G401 (cell line): ENCODE results near the gene GNL1. TPM values are rescaled to one million over a fixed set of nuclear protein-coding genes. Genes with fewer than 3 reads are reported as not detected.
A peak's percentile ranks its signal among the peaks of the same experiment; 100 is the strongest.
"Not testable (repeated sequence)": the region's sequence is repeated elsewhere in the genome, so short reads cannot be mapped to it uniquely, and the experiment has no call there.

Source experiments
- DNase-seq: peaks from one replicate; pipeline ENCODE4 v3.0.0-alpha.2; 2015; ENCODE audit warnings: low spot score
- in situ Hi-C: cut with HindIII; loops from 2 replicates; pipeline ENCODE4 v1.10.0; 2016; ENCODE audit warnings: low sequenced_read_pairs, mixed read lengths
- total RNA-seq: library from RNA; depleted of rRNA; stranded (reverse); fragments of >200 nt; shearing (Covaris generic); gene quantifications from 2 replicates; pipeline ENCODE4 v1.2.3, GENCODE V29; 2014

GNL1 gene
- total RNA-seq, 1 experiment from 2014 or later, result 102 TPM

- in situ Hi-C loops, result loop anchor here (10.0 kb wide), 1 partner anchor 58 kb away; the partner anchor contains the start of gene HLA-E
Observed at GRCh38 chr6:30542404-30542725, 13.9 kb downstream of the GNL1 start.

GRCh38 chr6:30541515-30542403, 14.5 kb downstream of the GNL1 start:
- in situ Hi-C loops, result loop anchor here (10.0 kb wide), 1 partner anchor 57 kb away; the partner anchor contains the start of gene HLA-E
- peak; percentile 88 for DNase-seq

More at GRCh38 chr6:30542404-30542725, 13.9 kb downstream of the GNL1 start:
- DNase-seq, result no peak

GRCh38 chr6:30537931-30538330, 18.4 kb downstream of the GNL1 start:
- in situ Hi-C loops, result no loop called here
- no peak for DNase-seq

GRCh38 chr6:30533460-30534294, 22.6 kb downstream of the GNL1 start:
- DNase-seq, result no peak
- in situ Hi-C loops, result no loop called here

- in situ Hi-C loops, result no loop called here
Observed at GRCh38 chr6:30530014-30530413, 26.3 kb downstream of the GNL1 start.

GRCh38 chr6:30529349-30529875, 26.9 kb downstream of the GNL1 start:
- DNase-seq, in situ Hi-C loops: not testable (repeated sequence)

More at GRCh38 chr6:30530014-30530413, 26.3 kb downstream of the GNL1 start:
- DNase-seq, result no peak

- in situ Hi-C loops, DNase-seq: not testable (repeated sequence)
Observed at GRCh38 chr6:30526444-30526843, 29.8 kb downstream of the GNL1 start.

- in situ Hi-C loops, DNase-seq: not testable (repeated sequence)
Observed at GRCh38 chr6:30521952-30522351, 34.3 kb downstream of the GNL1 start.

- DNase-seq, in situ Hi-C loops: not testable (repeated sequence)
Observed at GRCh38 chr6:30521082-30521481, 35.2 kb downstream of the GNL1 start.

- in situ Hi-C loops, result no loop called here
- DNase-seq, result no peak
Observed at GRCh38 chr6:30520522-30520921, 35.8 kb downstream of the GNL1 start.

- DNase-seq, in situ Hi-C loops: not testable (repeated sequence)
Observed at GRCh38 chr6:30518505-30519145, 37.7 kb downstream of the GNL1 start.

- in situ Hi-C loops, DNase-seq: not testable (repeated sequence)
Observed at GRCh38 chr6:30517767-30518504, 38.4 kb downstream of the GNL1 start.

- DNase-seq, in situ Hi-C loops: not testable (repeated sequence)
Observed at GRCh38 chr6:30516754-30517076, 39.6 kb downstream of the GNL1 start.

GRCh38 chr6:30515944-30516753, 40.1 kb downstream of the GNL1 start:
- peak; percentile 23 for DNase-seq
- in situ Hi-C loops, result no loop called here

GRCh38 chr6:30515106-30515505, 41.2 kb downstream of the GNL1 start:
- in situ Hi-C loops, result no loop called here

GRCh38 chr6:30513451-30513850, 42.8 kb downstream of the GNL1 start:
- DNase-seq, result no peak
- in situ Hi-C loops, result no loop called here

More at GRCh38 chr6:30515106-30515505, 41.2 kb downstream of the GNL1 start:
- no peak for DNase-seq

- no peak for DNase-seq
- in situ Hi-C loops, result no loop called here
Observed at GRCh38 chr6:30511169-30511546, 45.1 kb downstream of the GNL1 start.
